Measurements from ENCODE around the gene LAX1.

Gene LAX1

DNA sequence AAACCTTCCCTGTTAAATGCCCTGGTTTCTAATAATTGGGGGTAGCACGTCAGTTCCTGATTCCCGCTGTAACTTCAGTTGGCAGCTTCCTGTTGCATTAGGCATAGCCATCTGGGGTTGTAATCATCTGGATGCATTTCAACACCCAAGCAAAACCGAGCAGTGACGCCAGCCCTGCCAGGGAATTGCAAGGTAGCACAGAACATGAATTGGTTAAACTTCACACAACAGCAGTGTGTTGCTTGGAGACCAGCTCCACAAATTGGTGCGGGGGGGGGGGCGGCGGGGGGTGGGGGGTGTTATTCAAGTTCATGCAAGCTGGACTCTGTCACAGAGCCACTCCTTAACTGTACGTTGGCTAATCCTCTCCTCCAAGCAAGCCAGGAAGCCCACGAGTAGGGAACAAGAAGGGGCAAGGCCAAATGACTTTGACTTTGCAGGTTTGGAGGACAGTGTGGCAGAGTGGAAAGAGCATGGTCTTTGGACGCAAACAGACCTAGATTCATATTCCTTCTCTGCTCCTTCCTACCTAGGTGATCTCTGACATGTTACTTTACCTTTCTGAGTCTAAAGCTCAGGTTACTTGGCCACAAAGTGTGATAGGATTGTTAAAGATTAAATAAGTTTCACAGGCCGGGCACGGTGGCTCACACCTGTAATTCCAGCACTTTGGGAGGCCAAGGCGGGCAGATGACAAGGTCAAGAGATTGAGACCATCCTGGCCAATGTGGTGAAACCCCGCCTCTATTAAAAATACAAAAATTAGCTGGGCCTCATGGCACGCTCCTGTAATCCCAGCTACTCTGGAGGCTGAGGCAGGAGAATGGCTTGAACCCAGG, 4.7 kb downstream of the LAX1 start:
- peak; percentile 94 for ATAC-seq (ENCODE audit: low read depth)
- H3K36me3 ChIP-seq (ENCODE audit: low read depth): no peaks in the 10 kb centered on the region
- peak; percentile 84 for DNase-seq (ENCODE audit: low spot score)
- H3K4me3 ChIP-seq (ENCODE audit: severe bottlenecking): no peak overlapping the region
- TF ChIP-seq, protein P1, sequence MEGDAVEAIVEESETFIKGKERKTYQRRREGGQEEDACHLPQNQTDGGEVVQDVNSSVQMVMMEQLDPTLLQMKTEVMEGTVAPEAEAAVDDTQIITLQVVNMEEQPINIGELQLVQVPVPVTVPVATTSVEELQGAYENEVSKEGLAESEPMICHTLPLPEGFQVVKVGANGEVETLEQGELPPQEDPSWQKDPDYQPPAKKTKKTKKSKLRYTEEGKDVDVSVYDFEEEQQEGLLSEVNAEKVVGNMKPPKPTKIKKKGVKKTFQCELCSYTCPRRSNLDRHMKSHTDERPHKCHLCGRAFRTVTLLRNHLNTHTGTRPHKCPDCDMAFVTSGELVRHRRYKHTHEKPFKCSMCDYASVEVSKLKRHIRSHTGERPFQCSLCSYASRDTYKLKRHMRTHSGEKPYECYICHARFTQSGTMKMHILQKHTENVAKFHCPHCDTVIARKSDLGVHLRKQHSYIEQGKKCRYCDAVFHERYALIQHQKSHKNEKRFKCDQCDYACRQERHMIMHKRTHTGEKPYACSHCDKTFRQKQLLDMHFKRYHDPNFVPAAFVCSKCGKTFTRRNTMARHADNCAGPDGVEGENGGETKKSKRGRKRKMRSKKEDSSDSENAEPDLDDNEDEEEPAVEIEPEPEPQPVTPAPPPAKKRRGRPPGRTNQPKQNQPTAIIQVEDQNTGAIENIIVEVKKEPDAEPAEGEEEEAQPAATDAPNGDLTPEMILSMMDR (IDR thresholded peaks at IDR 0.05; ENCODE audit: poor library complexity, severe bottlenecking): no peak
- peak overlapping the region; percentile 74 for H3K27ac ChIP-seq (ENCODE audit: poor library complexity, severe bottlenecking)
- H3K27me3 ChIP-seq (ENCODE audit: insufficient read depth, poor library complexity, severe bottlenecking): no peaks in the 10 kb centered on the region
- H3K9me3 ChIP-seq (ENCODE audit: severe bottlenecking): no peaks in the 10 kb centered on the region
- peaks cover 17% of the 10 kb centered on the region for H3K4me1 ChIP-seq (ENCODE audit: insufficient read depth, poor library complexity, severe bottlenecking)

DNA sequence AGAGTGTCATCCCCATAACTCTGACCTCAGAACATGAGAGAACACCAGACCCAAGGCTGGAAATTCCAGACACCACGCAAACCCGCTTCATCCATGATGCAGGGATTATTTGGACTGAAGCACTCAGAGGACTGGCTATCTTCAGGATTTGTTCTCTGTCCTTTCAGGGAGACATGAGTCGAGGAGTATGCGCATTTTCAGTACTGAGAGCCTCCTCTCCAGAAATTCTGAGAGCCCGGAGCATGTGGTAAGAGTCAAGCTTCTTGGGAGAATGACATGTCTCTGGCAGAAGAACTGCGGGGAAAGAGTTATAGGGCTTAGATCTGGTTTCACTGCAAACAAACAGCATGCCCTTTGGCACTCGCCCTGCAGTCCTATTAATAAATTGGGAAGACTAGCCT, 6.9 kb downstream of the LAX1 start:
- TF ChIP-seq, protein P1 (IDR thresholded peaks at IDR 0.05; ENCODE audit: poor library complexity, severe bottlenecking): no peak
- no peak for DNase-seq (ENCODE audit: low spot score)
- Histone ChIP-seq H3K27me3 (ENCODE audit: insufficient read depth, poor library complexity, severe bottlenecking) (no peaks in the 10 kb centered on the region), H3K4me3 (ENCODE audit: severe bottlenecking) (no peak overlapping the region), H3K9me3 (ENCODE audit: severe bottlenecking) (no peaks in the 10 kb centered on the region), H3K4me1 (ENCODE audit: insufficient read depth, poor library complexity, severe bottlenecking) (peaks cover 17% of the 10 kb centered on the region), H3K27ac (ENCODE audit: poor library complexity, severe bottlenecking) (no peak overlapping the region), H3K36me3 (ENCODE audit: low read depth) (no peaks in the 10 kb centered on the region)
- ATAC-seq (ENCODE audit: low read depth): no peak

DNA sequence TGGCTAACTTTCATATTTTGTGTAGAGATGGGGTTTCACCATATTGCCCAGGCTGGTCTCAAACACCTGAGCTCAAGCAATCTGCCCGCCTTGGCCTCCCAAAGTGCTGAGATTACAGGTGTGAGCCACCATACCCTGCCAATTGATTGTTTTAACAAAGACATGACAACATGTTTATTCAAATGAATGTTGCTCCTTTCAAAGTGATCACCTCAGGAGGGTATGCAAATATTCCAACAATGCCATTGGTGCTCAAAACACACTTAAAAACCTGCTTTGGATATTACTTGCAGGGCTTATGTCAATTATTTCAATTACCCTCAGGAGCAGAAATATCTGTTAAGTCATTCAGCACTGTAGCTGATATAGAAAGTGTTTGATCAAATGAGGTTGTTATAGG, 7.9 kb downstream of the LAX1 start:
- H3K4me1 ChIP-seq (ENCODE audit: insufficient read depth, poor library complexity, severe bottlenecking): peaks cover 17% of the 10 kb centered on the region
- ATAC-seq (ENCODE audit: low read depth): no peak
- no peak overlapping the region for H3K27ac ChIP-seq (ENCODE audit: poor library complexity, severe bottlenecking)
- DNase-seq (ENCODE audit: low spot score): no peak
- H3K4me3 ChIP-seq (ENCODE audit: severe bottlenecking): no peak overlapping the region
- H3K36me3 ChIP-seq (ENCODE audit: low read depth): no peaks in the 10 kb centered on the region
- H3K27me3 ChIP-seq (ENCODE audit: insufficient read depth, poor library complexity, severe bottlenecking): no peaks in the 10 kb centered on the region
- H3K9me3 ChIP-seq (ENCODE audit: severe bottlenecking): no peaks in the 10 kb centered on the region
- TF ChIP-seq, protein P1 (IDR thresholded peaks at IDR 0.05; ENCODE audit: poor library complexity, severe bottlenecking): no peak

DNA sequence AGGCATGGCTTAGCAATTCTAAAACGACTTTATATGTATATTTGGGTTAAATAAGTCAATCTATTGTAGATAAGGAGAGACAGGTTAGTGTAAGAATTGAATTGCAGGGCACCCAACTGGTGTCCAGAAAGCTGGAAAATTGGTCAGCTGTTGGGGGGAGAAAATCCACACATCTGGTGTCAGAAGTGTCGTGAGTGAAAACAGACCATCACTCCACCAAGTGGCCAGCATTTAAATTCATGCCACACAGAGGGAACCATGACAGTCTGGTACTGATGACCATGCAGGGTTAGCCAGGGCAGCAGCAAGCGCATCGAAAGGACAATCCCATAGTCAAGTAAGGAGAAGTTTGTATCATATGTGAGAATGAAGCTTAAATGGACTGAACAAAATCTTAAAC, 11.7 kb downstream of the LAX1 start:
- TF ChIP-seq, protein P1 (IDR thresholded peaks at IDR 0.05; ENCODE audit: poor library complexity, severe bottlenecking): peak; percentile 44
- Histone ChIP-seq H3K4me1 (ENCODE audit: insufficient read depth, poor library complexity, severe bottlenecking) (no peaks in the 10 kb centered on the region), H3K4me3 (ENCODE audit: severe bottlenecking) (no peak overlapping the region), H3K9me3 (ENCODE audit: severe bottlenecking) (no peaks in the 10 kb centered on the region), H3K36me3 (ENCODE audit: low read depth) (no peaks in the 10 kb centered on the region), H3K27ac (ENCODE audit: poor library complexity, severe bottlenecking) (no peak overlapping the region), H3K27me3 (ENCODE audit: insufficient read depth, poor library complexity, severe bottlenecking) (no peaks in the 10 kb centered on the region)
- peak; percentile 38; the same call in 1 of the 3 replicates for ATAC-seq (ENCODE audit: low read depth)
- DNase-seq (ENCODE audit: low spot score): no peak

DNA sequence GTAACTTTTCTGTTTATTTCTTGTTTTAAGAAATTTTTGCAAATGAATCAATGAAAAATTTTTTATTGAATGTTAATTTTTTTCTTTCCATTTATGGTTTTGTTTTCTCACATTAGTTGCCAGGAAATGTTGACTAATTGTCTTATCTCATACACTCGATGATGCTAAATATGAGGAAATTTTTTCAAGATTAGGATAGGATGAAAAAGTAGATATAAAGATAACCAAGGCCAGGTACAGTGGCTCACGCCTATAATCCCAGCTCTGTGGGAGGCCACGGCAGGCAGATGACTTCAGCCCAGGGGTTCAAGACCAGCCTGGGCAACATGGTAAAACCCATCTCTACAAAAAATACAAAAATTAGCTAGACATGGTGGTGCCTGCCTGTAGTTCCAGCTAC, 12.6 kb downstream of the LAX1 start:
- no peaks in the 10 kb centered on the region for H3K9me3 ChIP-seq (ENCODE audit: severe bottlenecking)
- H3K4me3 ChIP-seq (ENCODE audit: severe bottlenecking): no peak overlapping the region
- no peaks in the 10 kb centered on the region for H3K27me3 ChIP-seq (ENCODE audit: insufficient read depth, poor library complexity, severe bottlenecking)
- DNase-seq (ENCODE audit: low spot score) (no peak), ATAC-seq (ENCODE audit: low read depth) (no peak)
- no peak overlapping the region for H3K27ac ChIP-seq (ENCODE audit: poor library complexity, severe bottlenecking)
- no peaks in the 10 kb centered on the region for H3K36me3 ChIP-seq (ENCODE audit: low read depth)
- TF ChIP-seq, protein P1 (IDR thresholded peaks at IDR 0.05; ENCODE audit: poor library complexity, severe bottlenecking): no peak
- H3K4me1 ChIP-seq (ENCODE audit: insufficient read depth, poor library complexity, severe bottlenecking): no peaks in the 10 kb centered on the region

Measured in RWPE2 (cell line).